ENCODE data around the gene IRF2. TPM values are rescaled to one million over a fixed set of nuclear protein-coding genes. Genes with fewer than 3 reads are reported as not detected.

Gene IRF2
- total and polyA plus RNA-seq, 2 of the 8 experiments (the other 6 are each of a cell fraction or from before 2014, with no cell fraction given): 13.8 to 17.0 TPM

DNA sequence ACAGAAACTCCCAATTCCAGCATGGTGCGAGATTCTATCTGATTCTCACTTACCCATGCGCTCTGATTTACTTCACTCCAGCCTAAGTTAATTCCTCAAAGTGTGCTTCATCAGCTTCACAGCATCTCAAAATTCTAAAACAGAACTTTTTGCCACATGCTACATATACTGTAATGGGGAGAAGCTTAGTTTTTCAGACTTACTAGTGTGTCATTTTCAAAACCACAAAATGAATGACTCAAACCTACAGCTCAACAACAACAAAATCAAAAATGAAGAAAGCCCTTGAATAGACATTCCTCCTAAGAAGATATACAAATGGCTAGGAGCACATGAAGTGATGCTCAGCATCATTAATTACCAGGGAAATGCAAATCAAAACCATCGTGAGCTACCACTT is 14.9 kb downstream of the IRF2 start:
- Histone ChIP-seq H4K5ac (ENCODE audit: insufficient read length, low read depth, low read length) (no peak overlapping the region), H3K4ac (replicated peaks; ENCODE audit: insufficient read length, low read depth, low read length) (no peak overlapping the region), H3K27ac (ENCODE audit: low read depth, low read length) (no peak overlapping the region), H3K14ac (ENCODE audit: insufficient read length) (no peak overlapping the region), H3K79me1 (ENCODE audit: low read depth, low read length) (peaks cover 6% of the 10 kb centered on the region; the same call in 1 of the 2 replicates), H3K9ac (replicated peaks in 1 of 4; ENCODE audit: extremely low read depth in 1 of 4, low read depth in 3 of 4, low read length in 3 of 4) (no peak overlapping the region), H3K23me2 (ENCODE audit: low read depth, low read length) (no peaks in the 10 kb centered on the region), H2BK120ac (replicated peaks; ENCODE audit: low read depth, low read length) (no peak overlapping the region), H3K4me3 (ENCODE audit: extremely low read depth in 1 of 4, insufficient read depth in 2 of 4, low read depth in 3 of 4, low read length in 4 of 4) (no peak overlapping the region), H4K20me1 (replicated peaks in 1 of 2; ENCODE audit: control insufficient read depth in 1 of 2, insufficient read depth in 2 of 2, low read length in 2 of 2) (peaks cover 3 to 5% of the 10 kb centered on the region in 2 experiments), H4K91ac (replicated peaks; ENCODE audit: insufficient read length, low read length) (no peak overlapping the region), H2BK20ac (ENCODE audit: low read length) (no peak overlapping the region), H3K4me1 (replicated peaks in 1 of 4; ENCODE audit: control insufficient read depth in 3 of 4, insufficient read depth in 4 of 4, low read length in 3 of 4) (peaks cover 0 to 15% (median 8%) of the 10 kb centered on the region in 4 experiments; a peak in 6 of 7 replicates), H3K9me3 (ENCODE audit: insufficient read depth in 2 of 2, low read depth in 1 of 2, low read length in 1 of 2) (no peaks in the 10 kb centered on the region), H2AK5ac (ENCODE audit: low read depth, low read length) (no peak overlapping the region), H4K8ac (ENCODE audit: extremely low read depth, insufficient read depth, low read length) (no peak overlapping the region), H3K56ac (replicated peaks; ENCODE audit: insufficient read length, low read depth, low read length) (no peak overlapping the region), H2BK12ac (ENCODE audit: low read depth, low read length) (no peak overlapping the region), H3K79me2 (ENCODE audit: control insufficient read depth in 1 of 2, insufficient read depth in 2 of 2, low read length in 2 of 2) (peaks cover 0 to 87% of the 10 kb centered on the region in 2 experiments; a peak in 3 of 4 replicates), H3K36me3 (ENCODE audit: control insufficient read depth in 2 of 4, insufficient read depth in 4 of 4, low read length in 3 of 4) (no peaks in the 10 kb centered on the region), H3K18ac (ENCODE audit: extremely low read depth, low read length) (no peak overlapping the region), H3K4me2 (ENCODE audit: insufficient read depth in 1 of 2, low read depth in 2 of 2, low read length in 2 of 2) (no peak overlapping the region), H3K27me3 (replicated peaks in 1 of 4; ENCODE audit: control insufficient read depth in 3 of 4, extremely low read depth in 1 of 4, insufficient read depth in 3 of 4, low read length in 3 of 4) (no peaks in the 10 kb centered on the region), H2AFZ (ENCODE audit: low read length) (no peak overlapping the region), H3K23ac (ENCODE audit: insufficient read length) (no peak overlapping the region), H2BK5ac (ENCODE audit: low read depth, low read length) (no peak overlapping the region), H2BK15ac (ENCODE audit: low read length) (no peak overlapping the region)
- TF ChIP-seq TBP (IDR thresholded peaks at IDR 0.05; ENCODE audit: low read depth, low read length) (no peak), NRF1 (IDR thresholded peaks at IDR 0.05; ENCODE audit: low read depth, low read length) (no peak)
- FAIRE-seq: no peak
- DNase-seq (ENCODE audit: low read depth in 1 of 2, low spot score in 2 of 2): no peak
- CTCF ChIA-PET (ENCODE audit: partially characterized antibody): interaction anchor here (0.8 to 1.0 kb wide), 2 partner anchors 47 to 230 kb away, joined by 3 read pairs; no protein-coding TSS in a partner anchor
- WGBS, 2 experiments (ENCODE audit: extremely low coverage in 1 of 2, insufficient coverage in 1 of 2, insufficient read length in 1 of 2, insufficient replicate concordance in 2 of 2, low coverage in 1 of 2, low lambda C conversion rate in 2 of 2, missing lambda C conversion rate in 1 of 2): 87% methylated on average over 3 of the region's 3 CpGs; no CpG with 5 or more reads in 1 of the 2 experiments
- POLR2A ChIA-PET (ENCODE audit: partially characterized antibody): interaction anchor here (1.8 kb wide), 1 partner anchor 11 kb away, joined by 5 read pairs; no protein-coding TSS in a partner anchor
